GM21737 (cell line): ENCODE data around the gene PDCD1LG2.

Experiments
- ATAC-seq: cut with Tn5 transposase; IDR thresholded peaks from one replicate; pipeline ENCODE4 v1.9.1; 2021; ENCODE audit warnings: mild to moderate bottlenecking, moderate library complexity; ENCODE audit not compliant: unreplicated experiment

Gene PDCD1LG2

GRCh38 chr9:5608298-5609225 lies 98.2 kb downstream of the PDCD1LG2 start:
- ATAC-seq = peak; percentile 51

GRCh38 chr9:5609226-5609596 lies 98.9 kb downstream of the PDCD1LG2 start:
- no peak for ATAC-seq

- no peak for ATAC-seq
Observed at GRCh38 chr9:5610491-5610890, 100.2 kb downstream of the PDCD1LG2 start.

GRCh38 chr9:5611321-5612184 lies 101.2 kb downstream of the PDCD1LG2 start:
- ATAC-seq = no peak

- ATAC-seq = no peak
Observed at GRCh38 chr9:5612185-5612530, 101.8 kb downstream of the PDCD1LG2 start.

- ATAC-seq = no peak
Observed at GRCh38 chr9:5614192-5614591, 103.9 kb downstream of the PDCD1LG2 start.

GRCh38 chr9:5614985-5615384 lies 104.7 kb downstream of the PDCD1LG2 start:
- no peak for ATAC-seq

- peak; percentile 95 for ATAC-seq
Observed at GRCh38 chr9:5617749-5618148, 107.4 kb downstream of the PDCD1LG2 start.

GRCh38 chr9:5620494-5620893 lies 110.2 kb downstream of the PDCD1LG2 start:
- no peak for ATAC-seq
